Gastrocnemius medialis (tissue), 4 donors: ENCODE measurements around the gene ANKRD23.

Experiments used
- POLR2A ChIP-seq, 2 donors: fragments of 450-650 bp; IDR thresholded peaks; one replicate each; pipeline ENCODE4 v1.6.1; 2017; ENCODE audit warnings: antibody characterized with exemption in 2 of 2, mild to moderate bottlenecking in 2 of 2, moderate library complexity in 2 of 2
- TF ChIP-seq, protein P1 (sequence below), 5 experiments: fragments of 450-650 bp in 3 of 5; fragments of 200-600 bp in 2 of 5; sonication (generic) in 2 of 5; IDR thresholded peaks in 4 of 5; conservative IDR thresholded peaks in 1 of 5; 1 replicate in 4 of 5; 2 replicates in 1 of 5; pipeline ENCODE4 v1.5.1; 2016 to 2019; ENCODE audit warnings: antibody characterized with exemption in 5 of 5, mild to moderate bottlenecking in 3 of 5, moderate library complexity in 3 of 5

DNA sequence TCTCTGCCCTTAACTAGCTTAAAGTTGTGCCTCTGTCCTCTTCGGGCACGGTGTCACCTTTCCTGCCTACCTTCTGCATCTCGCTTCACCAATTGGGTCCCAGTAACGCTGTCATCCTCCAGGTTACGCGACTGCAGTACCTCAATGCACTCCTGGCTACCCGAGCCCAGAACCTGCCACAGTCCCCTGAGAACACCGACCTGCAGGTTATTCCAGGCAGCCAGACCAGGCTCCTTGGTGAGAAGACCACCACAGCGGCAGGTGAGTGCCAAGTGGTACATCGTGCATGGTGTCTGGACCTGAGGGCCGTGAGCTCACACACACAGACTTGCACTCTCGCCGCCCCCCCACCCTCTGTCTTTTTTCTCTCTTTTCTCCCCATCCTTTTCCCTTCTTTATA is 14.9 kb downstream of the ANKRD23 start:
- TF ChIP-seq, protein P1, sequence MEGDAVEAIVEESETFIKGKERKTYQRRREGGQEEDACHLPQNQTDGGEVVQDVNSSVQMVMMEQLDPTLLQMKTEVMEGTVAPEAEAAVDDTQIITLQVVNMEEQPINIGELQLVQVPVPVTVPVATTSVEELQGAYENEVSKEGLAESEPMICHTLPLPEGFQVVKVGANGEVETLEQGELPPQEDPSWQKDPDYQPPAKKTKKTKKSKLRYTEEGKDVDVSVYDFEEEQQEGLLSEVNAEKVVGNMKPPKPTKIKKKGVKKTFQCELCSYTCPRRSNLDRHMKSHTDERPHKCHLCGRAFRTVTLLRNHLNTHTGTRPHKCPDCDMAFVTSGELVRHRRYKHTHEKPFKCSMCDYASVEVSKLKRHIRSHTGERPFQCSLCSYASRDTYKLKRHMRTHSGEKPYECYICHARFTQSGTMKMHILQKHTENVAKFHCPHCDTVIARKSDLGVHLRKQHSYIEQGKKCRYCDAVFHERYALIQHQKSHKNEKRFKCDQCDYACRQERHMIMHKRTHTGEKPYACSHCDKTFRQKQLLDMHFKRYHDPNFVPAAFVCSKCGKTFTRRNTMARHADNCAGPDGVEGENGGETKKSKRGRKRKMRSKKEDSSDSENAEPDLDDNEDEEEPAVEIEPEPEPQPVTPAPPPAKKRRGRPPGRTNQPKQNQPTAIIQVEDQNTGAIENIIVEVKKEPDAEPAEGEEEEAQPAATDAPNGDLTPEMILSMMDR (IDR thresholded peaks at IDR 0.05 in 4 of 5, conservative IDR thresholded peaks at IDR 0.05 in 1 of 5): no peak
- TF ChIP-seq POLR2A (IDR thresholded peaks at IDR 0.05): no peak
